Esophagus muscularis mucosa (tissue), 4 donors: ENCODE data around the gene CARNS1. TPM values are rescaled to one million over a fixed set of nuclear protein-coding genes. Genes with fewer than 3 reads are reported as not detected.

ENCODE experiments used
- DNase-seq: peaks from one replicate; pipeline ENCODE4 v3.0.0-alpha.2; 2017; ENCODE audit errors: extremely low spot score
- H3K27ac ChIP-seq, 4 donors: fragments of 200-600 bp; sonication (generic); replicated peaks in 1 of 4; 1 replicate in 3 of 4; 2 replicates in 1 of 4; pipeline ENCODE4 v1.5.1; 2016 to 2019; ENCODE audit warnings: mild to moderate bottlenecking in 1 of 4
- H3K27me3 ChIP-seq, 4 donors: fragments of 200-600 bp; sonication (generic); one replicate each; pipeline versions ENCODE4 v1.5.1 to v1.6.0; 2016 to 2019
- H3K36me3 ChIP-seq, 4 donors: fragments of 200-600 bp; sonication (generic); one replicate each; pipeline ENCODE4 v1.5.1; 2016 to 2019
- H3K4me1 ChIP-seq, 4 donors: fragments of 200-600 bp; sonication (generic); one replicate each; pipeline ENCODE4 v1.5.1; 2016 to 2019
- H3K4me3 ChIP-seq, 4 donors: fragments of 200-600 bp; sonication (generic); 1 replicate in 2 of 4; 2 replicates in 2 of 4; pipeline ENCODE4 v1.5.1; 2016 to 2019; ENCODE audit warnings: mild to moderate bottlenecking in 4 of 4, moderate library complexity in 1 of 4
- H3K9me3 ChIP-seq, 4 donors: fragments of 200-600 bp; sonication (generic); 1 replicate in 3 of 4; 2 replicates in 1 of 4; pipeline ENCODE4 v1.5.1; 2016 to 2019
- EP300 ChIP-seq: sonication (generic); formaldehyde crosslinking; IDR thresholded peaks from one replicate; pipeline ENCODE4 v1.6.1; 2017; ENCODE audit warnings: antibody characterized with exemption
- POLR2A ChIP-seq: fragments of 450-650 bp; IDR thresholded peaks from one replicate; pipeline ENCODE4 v1.6.1; 2017; ENCODE audit warnings: antibody characterized with exemption, moderate library complexity, mild to moderate bottlenecking, low read depth
- POLR2AphosphoS5 ChIP-seq, 2 donors: sonication (generic); formaldehyde crosslinking; IDR thresholded peaks; one replicate each; pipeline ENCODE4 v1.6.1; 2017; ENCODE audit warnings: antibody characterized with exemption in 2 of 2
- WGBS: methylation state at CpG from one replicate; pipeline ENCODE4 v1.1.5; 2018; 5-methylcytosine and 5-hydroxymethylcytosine counted together
- intact Hi-C: fragments of 100-400 bp; cut with DNase I; formaldehyde crosslinking; loops from one replicate; pipeline ENCODE4 v1.15.1; 2023
- total RNA-seq, 4 donors: library from RNA; depleted of rRNA; stranded (reverse); fragments of >200 nt; gene quantifications; one replicate each; pipeline versions ENCODE4 v1.1.0 to v1.2.1, GENCODE V29; 2016
- TF ChIP-seq, protein P1 (sequence below), 3 experiments: fragments of 200-600 bp in 2 of 3; fragments of 450-650 bp in 1 of 3; sonication (generic) in 2 of 3; IDR thresholded peaks; one replicate each; pipeline ENCODE4 v1.5.1; 2017 to 2019; ENCODE audit warnings: antibody characterized with exemption in 3 of 3, mild to moderate bottlenecking in 2 of 3, moderate library complexity in 1 of 3

CARNS1 gene
- total RNA-seq, 4 donors from 2014 or later, result 0.83 to 1.9 (median 1.2) TPM

DNA sequence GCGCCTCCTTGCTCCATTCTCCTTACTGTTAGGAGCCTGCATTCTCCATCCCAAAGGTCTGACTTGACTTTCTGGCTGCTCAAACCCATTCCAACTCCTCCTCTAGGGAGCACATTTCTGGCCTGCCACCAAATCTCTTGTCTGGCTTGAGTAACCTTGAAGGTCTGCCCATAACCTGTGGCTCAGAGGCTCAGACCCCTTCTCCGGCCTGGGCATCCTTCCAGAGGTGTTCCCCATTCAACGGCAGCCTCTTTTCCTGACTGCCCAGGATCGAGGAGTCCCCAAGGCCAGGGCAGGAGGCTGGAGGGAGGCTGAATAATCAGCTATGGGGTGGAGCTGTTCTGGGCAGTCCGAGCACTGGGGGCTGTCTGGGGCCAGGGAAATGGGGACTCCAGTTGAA, 21.5 kb upstream of the CARNS1 start:
- Histone ChIP-seq H3K36me3 (peaks cover 22 to 58% (median 43%) of the 10 kb centered on the region in 4 donors), H3K4me3 (no peak overlapping the region), H3K27me3 (no peaks in the 10 kb centered on the region), H3K9me3 (no peaks in the 10 kb centered on the region), H3K27ac (no peak overlapping the region), H3K4me1 (peaks cover 20 to 50% (median 40%) of the 10 kb centered on the region in 4 donors)
- 91% methylated on average over 4 of the region's 5 CpGs for WGBS
- intact Hi-C loops, result no loop called here
- DNase-seq, result no peak
- TF ChIP-seq POLR2A, result no peak
- TF ChIP-seq POLR2AphosphoS5 (IDR thresholded peaks at IDR 0.05), result no peak
- TF ChIP-seq, protein P1, sequence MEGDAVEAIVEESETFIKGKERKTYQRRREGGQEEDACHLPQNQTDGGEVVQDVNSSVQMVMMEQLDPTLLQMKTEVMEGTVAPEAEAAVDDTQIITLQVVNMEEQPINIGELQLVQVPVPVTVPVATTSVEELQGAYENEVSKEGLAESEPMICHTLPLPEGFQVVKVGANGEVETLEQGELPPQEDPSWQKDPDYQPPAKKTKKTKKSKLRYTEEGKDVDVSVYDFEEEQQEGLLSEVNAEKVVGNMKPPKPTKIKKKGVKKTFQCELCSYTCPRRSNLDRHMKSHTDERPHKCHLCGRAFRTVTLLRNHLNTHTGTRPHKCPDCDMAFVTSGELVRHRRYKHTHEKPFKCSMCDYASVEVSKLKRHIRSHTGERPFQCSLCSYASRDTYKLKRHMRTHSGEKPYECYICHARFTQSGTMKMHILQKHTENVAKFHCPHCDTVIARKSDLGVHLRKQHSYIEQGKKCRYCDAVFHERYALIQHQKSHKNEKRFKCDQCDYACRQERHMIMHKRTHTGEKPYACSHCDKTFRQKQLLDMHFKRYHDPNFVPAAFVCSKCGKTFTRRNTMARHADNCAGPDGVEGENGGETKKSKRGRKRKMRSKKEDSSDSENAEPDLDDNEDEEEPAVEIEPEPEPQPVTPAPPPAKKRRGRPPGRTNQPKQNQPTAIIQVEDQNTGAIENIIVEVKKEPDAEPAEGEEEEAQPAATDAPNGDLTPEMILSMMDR (IDR thresholded peaks at IDR 0.05), result no peak
- no peak for TF ChIP-seq EP300

DNA sequence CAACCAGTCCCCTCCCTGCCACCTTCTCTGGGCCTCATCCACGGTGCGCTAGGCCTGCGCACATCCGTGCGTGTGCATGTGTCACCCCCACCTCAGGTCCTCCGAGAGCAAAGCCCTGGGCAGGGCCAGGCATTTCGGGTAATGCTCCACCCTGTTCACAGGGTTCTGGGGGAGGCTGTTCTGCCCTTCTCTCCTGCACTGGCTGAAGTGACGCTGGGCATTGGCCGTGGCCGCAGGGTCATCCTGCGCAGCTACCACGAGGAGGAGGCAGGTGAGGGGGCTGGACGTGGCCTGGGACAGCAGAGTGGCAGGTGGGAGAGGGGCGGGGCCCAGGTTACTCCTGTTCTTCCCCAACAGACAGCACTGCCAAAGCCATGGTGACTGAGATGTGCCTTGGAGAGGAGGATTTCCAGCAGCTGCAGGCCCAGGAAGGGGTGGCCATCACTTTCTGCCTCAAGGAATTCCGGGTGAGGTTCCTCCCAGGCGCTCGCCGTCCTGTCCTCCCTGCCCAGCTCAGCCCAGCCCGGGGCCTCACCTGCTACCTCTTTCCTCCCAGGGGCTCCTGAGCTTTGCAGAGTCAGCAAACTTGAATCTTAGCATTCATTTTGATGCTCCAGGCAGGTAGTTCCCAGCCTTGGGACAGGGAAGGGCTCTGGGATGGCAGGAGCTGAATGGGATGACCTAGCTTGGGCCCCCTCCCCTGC, 19.8 kb upstream of the CARNS1 start:
- no peak for TF ChIP-seq POLR2AphosphoS5 (IDR thresholded peaks at IDR 0.05)
- TF ChIP-seq POLR2A, result no peak
- TF ChIP-seq EP300, result no peak
- TF ChIP-seq, protein P1 (IDR thresholded peaks at IDR 0.05), result no peak
- Histone ChIP-seq H3K27me3 (no peaks in the 10 kb centered on the region), H3K4me1 (peaks cover 30 to 53% (median 48%) of the 10 kb centered on the region in 4 donors), H3K9me3 (no peaks in the 10 kb centered on the region), H3K36me3 (peaks cover 22 to 73% (median 53%) of the 10 kb centered on the region in 4 donors), H3K27ac (no peak overlapping the region), H3K4me3 (no peak overlapping the region)
- DNase-seq, result no peak
- intact Hi-C loops, result no loop called here
- 89% methylated on average over 13 of the region's 19 CpGs for WGBS

DNA sequence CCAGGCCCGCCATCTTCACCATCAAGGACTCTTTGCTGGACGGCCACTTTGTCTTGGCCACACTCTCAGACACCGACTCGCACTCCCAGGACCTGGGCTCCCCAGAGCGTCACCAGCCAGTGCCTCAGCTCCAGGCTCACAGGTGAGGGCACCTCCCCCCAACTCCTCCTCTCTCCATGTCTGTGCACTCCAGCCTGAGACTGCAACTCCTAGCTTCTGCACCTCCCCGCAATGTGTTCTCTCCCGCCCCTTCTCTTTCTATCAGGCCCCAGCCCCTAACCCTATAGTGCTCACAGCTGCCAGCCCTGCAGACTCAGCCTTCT, 19.3 kb upstream of the CARNS1 start:
- no peak overlapping the region for H3K4me3 ChIP-seq
- H3K27me3 ChIP-seq, result no peaks in the 10 kb centered on the region
- no peak for TF ChIP-seq EP300
- TF ChIP-seq, protein P1 (IDR thresholded peaks at IDR 0.05), result no peak
- TF ChIP-seq POLR2A, result no peak
- peaks cover 28 to 53% (median 47%) of the 10 kb centered on the region in 4 donors for H3K4me1 ChIP-seq
- no peak for DNase-seq
- no peaks in the 10 kb centered on the region for H3K9me3 ChIP-seq
- peak overlapping the region in 1 of 4 donors; percentile 13 for H3K27ac ChIP-seq
- intact Hi-C loops, result no loop called here
- 82% methylated on average over 6 of the region's 7 CpGs for WGBS
- H3K36me3 ChIP-seq, result peaks cover 22 to 73% (median 53%) of the 10 kb centered on the region in 4 donors

DNA sequence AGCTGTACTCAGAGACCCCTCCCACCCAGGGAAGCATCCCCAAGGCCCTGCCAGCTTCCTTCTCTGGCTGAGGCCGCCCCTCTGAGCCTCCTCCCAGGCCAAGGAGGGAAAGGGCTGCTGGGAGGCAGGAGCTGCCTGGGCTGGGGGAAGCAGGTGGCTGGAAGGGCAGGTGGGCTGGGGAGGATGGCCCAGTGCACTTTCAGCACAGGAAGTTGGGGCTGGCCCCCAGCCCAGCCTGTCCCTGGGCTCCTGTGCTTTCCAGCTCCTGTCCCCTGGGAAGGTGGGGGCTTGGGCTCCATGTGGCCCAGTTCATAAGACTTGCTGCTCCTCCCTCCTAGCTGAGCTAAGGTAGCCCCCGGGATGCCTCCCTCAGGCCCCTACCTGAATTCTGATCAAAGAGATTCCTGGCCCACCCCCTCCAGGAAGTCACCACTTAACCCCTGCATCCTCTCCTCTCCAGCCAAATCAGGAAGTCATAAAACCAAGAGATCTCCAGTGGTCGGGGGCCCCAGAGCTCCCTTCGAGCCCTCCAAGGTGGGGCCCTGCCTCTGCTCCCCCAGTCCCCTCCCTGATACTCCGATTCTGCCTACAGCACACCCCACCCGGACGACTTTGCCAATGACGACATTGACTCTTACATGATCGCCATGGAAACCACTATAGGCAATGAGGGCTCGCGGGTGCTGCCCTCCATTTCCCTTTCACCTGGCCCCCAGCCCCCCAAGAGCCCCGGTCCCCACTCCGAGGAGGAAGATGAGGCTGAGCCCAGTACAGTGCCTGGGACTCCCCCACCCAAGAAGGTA, 18.7 kb upstream of the CARNS1 start:
- intact Hi-C loops, result no loop called here

More for the DNA sequence above, 18.7 kb upstream of the CARNS1 start:
- Histone ChIP-seq H3K4me1 (peaks cover 25 to 51% (median 44%) of the 10 kb centered on the region in 4 donors), H3K27ac (peak overlapping the region in 2 of 4 donors; percentile 12 to 13), H3K4me3 (no peak overlapping the region), H3K36me3 (peaks cover 22 to 73% (median 53%) of the 10 kb centered on the region in 4 donors), H3K27me3 (no peaks in the 10 kb centered on the region), H3K9me3 (no peaks in the 10 kb centered on the region)
- no peak for DNase-seq
- TF ChIP-seq POLR2AphosphoS5 (IDR thresholded peaks at IDR 0.05), result no peak
- TF ChIP-seq POLR2A, result no peak
- TF ChIP-seq, protein P1 (IDR thresholded peaks at IDR 0.05), result no peak
- 75% methylated on average over 5 of the region's 13 CpGs for WGBS
